K562 (cell line): ENCODE measurements around the gene ANAPC16. TPM values are rescaled to one million over a fixed set of nuclear protein-coding genes. Genes with fewer than 3 reads are reported as not detected.

Experiments
- E2F3 ChIP-seq: fragments of 250-450 bp; sonication (Bioruptor Pico); IDR thresholded peaks from 2 replicates; pipeline ENCODE4 v1.4.0; 2020; ENCODE audit warnings: mild to moderate bottlenecking
- FUS ChIP-seq: fragments of 200-400 bp; formaldehyde crosslinking; optimal IDR thresholded peaks from 2 replicates; pipeline ENCODE3; 2017; ENCODE audit warnings: low read depth, low read length
- ILK ChIP-seq: fragments of 450-650 bp; IDR thresholded peaks from 2 replicates; pipeline ENCODE4 v1.6.1; 2016; ENCODE audit warnings: missing genetic modification characterization, low read depth, mild to moderate bottlenecking, missing compliant biosample characterization, moderate library complexity, borderline replicate concordance
- NEUROD1 ChIP-seq: fragments of 150-350 bp; IDR thresholded peaks from 2 replicates; pipeline ENCODE4 v1.6.1; 2014; ENCODE audit warnings: borderline replicate concordance, low read length, low read depth; ENCODE audit not compliant: partially characterized antibody
- NR1H2 ChIP-seq: sonication (generic); formaldehyde crosslinking; IDR thresholded peaks from 2 replicates; pipeline ENCODE4 v1.4.0; 2020; ENCODE audit warnings: mild to moderate bottlenecking, missing genetic modification reagents
- ZBTB7A ChIP-seq: IDR thresholded peaks from 2 replicates; pipeline ENCODE4 v1.6.1; 2011; ENCODE audit warnings: low read depth, mild to moderate bottlenecking, low read length, moderate library complexity, borderline replicate concordance; ENCODE audit not compliant: control insufficient read depth
- ZNF133 ChIP-seq: fragments of 250-450 bp; sonication (Bioruptor Pico); IDR thresholded peaks from 2 replicates; pipeline ENCODE4 v1.4.0; 2020; ENCODE audit warnings: mild to moderate bottlenecking
- ZNF184 ChIP-seq: sonication (generic); formaldehyde crosslinking; IDR thresholded peaks from 2 replicates; pipeline ENCODE4 v1.5.0; 2020; ENCODE audit warnings: missing genetic modification reagents
- ZNF3 ChIP-seq: fragments of 250-450 bp; sonication (Bioruptor Pico); IDR thresholded peaks from 2 replicates; pipeline ENCODE4 v1.5.0; 2021; ENCODE audit warnings: mild to moderate bottlenecking, moderate library complexity
- ZNF354B ChIP-seq: fragments of 250-450 bp; sonication (Bioruptor Pico); IDR thresholded peaks from 2 replicates; pipeline ENCODE4 v1.4.0; 2020
- polyA plus RNA-seq, 8 experiments: library from polyadenylated mRNA; depleted of rRNA in 4 of 8; stranded (reverse) in 5 of 8; unstranded in 3 of 8; fragments of >200 nt; fragmentation: Nextera tagmentation in 2 of 8; fragmentation: Illumina TruSeq in 1 of 8; extraction: Ambion mirVana in 2 of 8; extraction: Trizol in 1 of 8; gene quantifications; 2 replicates each; pipeline versions ENCODE4 v1.2.1 to v1.2.3, GENCODE V29; 2011 to 2014; ENCODE audit warnings: inconsistent platforms in 1 of 8, missing spikeins in 1 of 8
- total RNA-seq, 7 experiments: library from RNA; depleted of rRNA in 6 of 7; stranded (reverse); fragments of >200 nt in 6 of 7; fragmentation: Illumina TruSeq in 2 of 7; extraction: Trizol in 2 of 7; gene quantifications; 2 replicates each; pipeline versions ENCODE4 v1.2.1 to v1.2.3, GENCODE V29; 2011 to 2021; ENCODE audit warnings: low replicate concordance in 1 of 7
- TF ChIP-seq, protein P1 (sequence below), 2 experiments: fragments of 450-650 bp; IDR thresholded peaks; 2 replicates each; pipeline ENCODE4 v1.6.1; 2016
- TF ChIP-seq, protein P2 (sequence below): fragments of 450-650 bp; conservative IDR thresholded peaks from 2 replicates; pipeline ENCODE4 v1.6.1; 2016; ENCODE audit warnings: missing genetic modification characterization, low read depth, mild to moderate bottlenecking, missing compliant biosample characterization, moderate library complexity
- TF ChIP-seq, protein P3 (sequence below): fragments of 450-650 bp; formaldehyde crosslinking; conservative IDR thresholded peaks from 2 replicates; pipeline ENCODE4 v1.4.0; 2022; ENCODE audit warnings: mild to moderate bottlenecking, missing genetic modification characterization
- TF ChIP-seq, protein P4 (sequence below): fragments of 450-650 bp; formaldehyde crosslinking; IDR thresholded peaks from 2 replicates; pipeline ENCODE4 v1.4.0; 2020; ENCODE audit warnings: mild to moderate bottlenecking, moderate library complexity

The ANAPC16 gene
- total and polyA plus RNA-seq, 9 of the 15 experiments (the other 6 are each of a cell fraction or from before 2014, with no cell fraction given): 42.6 to 208 (median 108) TPM

DNA sequence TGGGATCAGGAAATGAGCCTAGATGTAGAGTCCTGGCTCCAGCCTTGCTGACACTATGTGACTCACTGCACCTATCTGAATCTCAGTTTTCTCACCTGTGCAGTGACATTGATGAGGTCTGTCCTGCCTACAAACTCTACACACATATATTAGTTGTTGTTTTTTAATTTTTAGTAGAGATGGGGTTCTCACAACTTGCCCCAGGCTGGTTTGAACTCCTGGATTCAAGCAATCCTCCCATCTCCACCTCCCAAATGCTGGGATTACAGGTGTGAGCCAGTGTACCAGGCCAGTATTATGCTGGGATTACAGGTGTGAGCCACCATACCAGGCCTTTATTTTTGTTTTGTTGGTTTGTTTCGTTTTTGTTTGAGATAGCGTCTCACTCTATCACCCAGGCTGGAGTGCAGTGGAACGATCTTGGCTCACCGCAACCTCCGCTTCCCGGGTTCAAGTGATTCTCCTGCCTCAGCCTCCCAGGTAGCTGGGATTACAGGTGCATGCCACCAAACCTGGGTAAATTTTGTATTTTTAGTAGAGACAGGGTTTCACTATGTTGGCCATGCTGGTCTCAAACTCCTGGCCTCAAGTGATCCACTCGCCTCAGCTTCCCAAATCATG is 46.1 kb downstream of the ANAPC16 start (continued):
- TF ChIP-seq NEUROD1: no peak
- no peak for TF ChIP-seq ZNF184 (CRISPR knock-in tag)
- TF ChIP-seq ZNF3: no peak
- TF ChIP-seq, protein P1, sequence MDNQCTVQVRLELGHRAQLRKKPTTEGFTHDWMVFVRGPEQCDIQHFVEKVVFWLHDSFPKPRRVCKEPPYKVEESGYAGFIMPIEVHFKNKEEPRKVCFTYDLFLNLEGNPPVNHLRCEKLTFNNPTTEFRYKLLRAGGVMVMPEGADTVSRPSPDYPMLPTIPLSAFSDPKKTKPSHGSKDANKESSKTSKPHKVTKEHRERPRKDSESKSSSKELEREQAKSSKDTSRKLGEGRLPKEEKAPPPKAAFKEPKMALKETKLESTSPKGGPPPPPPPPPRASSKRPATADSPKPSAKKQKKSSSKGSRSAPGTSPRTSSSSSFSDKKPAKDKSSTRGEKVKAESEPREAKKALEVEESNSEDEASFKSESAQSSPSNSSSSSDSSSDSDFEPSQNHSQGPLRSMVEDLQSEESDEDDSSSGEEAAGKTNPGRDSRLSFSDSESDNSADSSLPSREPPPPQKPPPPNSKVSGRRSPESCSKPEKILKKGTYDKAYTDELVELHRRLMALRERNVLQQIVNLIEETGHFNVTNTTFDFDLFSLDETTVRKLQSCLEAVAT (IDR thresholded peaks at IDR 0.05): peak in 1 of 2 experiments; percentile 85; a peak in 2 of 4 replicates
- TF ChIP-seq, protein P2, sequence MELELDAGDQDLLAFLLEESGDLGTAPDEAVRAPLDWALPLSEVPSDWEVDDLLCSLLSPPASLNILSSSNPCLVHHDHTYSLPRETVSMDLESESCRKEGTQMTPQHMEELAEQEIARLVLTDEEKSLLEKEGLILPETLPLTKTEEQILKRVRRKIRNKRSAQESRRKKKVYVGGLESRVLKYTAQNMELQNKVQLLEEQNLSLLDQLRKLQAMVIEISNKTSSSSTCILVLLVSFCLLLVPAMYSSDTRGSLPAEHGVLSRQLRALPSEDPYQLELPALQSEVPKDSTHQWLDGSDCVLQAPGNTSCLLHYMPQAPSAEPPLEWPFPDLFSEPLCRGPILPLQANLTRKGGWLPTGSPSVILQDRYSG (tag): peak; percentile 20; the same call in 1 of the 2 replicates
- no peak for TF ChIP-seq E2F3
- TF ChIP-seq, protein P3, sequence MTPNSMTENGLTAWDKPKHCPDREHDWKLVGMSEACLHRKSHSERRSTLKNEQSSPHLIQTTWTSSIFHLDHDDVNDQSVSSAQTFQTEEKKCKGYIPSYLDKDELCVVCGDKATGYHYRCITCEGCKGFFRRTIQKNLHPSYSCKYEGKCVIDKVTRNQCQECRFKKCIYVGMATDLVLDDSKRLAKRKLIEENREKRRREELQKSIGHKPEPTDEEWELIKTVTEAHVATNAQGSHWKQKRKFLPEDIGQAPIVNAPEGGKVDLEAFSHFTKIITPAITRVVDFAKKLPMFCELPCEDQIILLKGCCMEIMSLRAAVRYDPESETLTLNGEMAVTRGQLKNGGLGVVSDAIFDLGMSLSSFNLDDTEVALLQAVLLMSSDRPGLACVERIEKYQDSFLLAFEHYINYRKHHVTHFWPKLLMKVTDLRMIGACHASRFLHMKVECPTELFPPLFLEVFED (CRISPR knock-in tag): no peak
- no peak for TF ChIP-seq ZNF354B (CRISPR knock-in tag)
- TF ChIP-seq ZBTB7A: no peak
- TF ChIP-seq, protein P4, sequence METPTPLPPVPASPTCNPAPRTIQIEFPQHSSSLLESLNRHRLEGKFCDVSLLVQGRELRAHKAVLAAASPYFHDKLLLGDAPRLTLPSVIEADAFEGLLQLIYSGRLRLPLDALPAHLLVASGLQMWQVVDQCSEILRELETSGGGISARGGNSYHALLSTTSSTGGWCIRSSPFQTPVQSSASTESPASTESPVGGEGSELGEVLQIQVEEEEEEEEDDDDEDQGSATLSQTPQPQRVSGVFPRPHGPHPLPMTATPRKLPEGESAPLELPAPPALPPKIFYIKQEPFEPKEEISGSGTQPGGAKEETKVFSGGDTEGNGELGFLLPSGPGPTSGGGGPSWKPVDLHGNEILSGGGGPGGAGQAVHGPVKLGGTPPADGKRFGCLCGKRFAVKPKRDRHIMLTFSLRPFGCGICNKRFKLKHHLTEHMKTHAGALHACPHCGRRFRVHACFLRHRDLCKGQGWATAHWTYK (CRISPR knock-in tag): no peak
- TF ChIP-seq FUS: no peak
- TF ChIP-seq ILK: no peak
- TF ChIP-seq ZNF133 (CRISPR knock-in tag): no peak
- TF ChIP-seq NR1H2 (CRISPR knock-in tag): no peak
